Gastrocnemius medialis (tissue), 4 donors: ENCODE data around the gene SLC36A2. TPM values are rescaled to one million over a fixed set of nuclear protein-coding genes. Genes with fewer than 3 reads are reported as not detected.

Experiments used
- ATAC-seq, 2 donors: fragments of 150-250 bp; one replicate each; pipeline ENCODE4 v1.9.1; 2016
- DNase-seq, 2 donors: peaks; one replicate each; pipeline ENCODE4 v3.0.0-alpha.2; 2019
- H3K27ac ChIP-seq, 4 donors: fragments of 200-600 bp; sonication (generic); 1 replicate in 1 of 4; 2 replicates in 3 of 4; pipeline ENCODE4 v1.5.1; 2016 to 2018; ENCODE audit warnings: mild to moderate bottlenecking in 2 of 4, moderate library complexity in 1 of 4
- H3K27me3 ChIP-seq, 3 donors: fragments of 200-600 bp; sonication (generic) in 2 of 3; 1 replicate in 1 of 3; 2 replicates in 2 of 3; pipeline versions ENCODE4 v1.5.1 to v1.6.0; 2016 to 2019; ENCODE audit warnings: mild to moderate bottlenecking in 1 of 3, moderate library complexity in 1 of 3
- H3K36me3 ChIP-seq, 2 donors: fragments of 200-600 bp; sonication (generic) in 1 of 2; one replicate each; pipeline ENCODE4 v1.5.1; 2017 to 2018
- H3K4me1 ChIP-seq, 2 donors: fragments of 200-600 bp; sonication (generic) in 1 of 2; one replicate each; pipeline ENCODE4 v1.5.1; 2016 to 2017; ENCODE audit warnings: mild to moderate bottlenecking in 2 of 2
- H3K4me3 ChIP-seq, 4 donors: fragments of 200-600 bp; sonication (generic) in 3 of 4; 1 replicate in 1 of 4; 2 replicates in 3 of 4; pipeline ENCODE4 v1.5.1; 2016 to 2019; ENCODE audit warnings: mild to moderate bottlenecking in 2 of 4
- H3K9me3 ChIP-seq, 3 donors: fragments of 200-600 bp; sonication (generic) in 2 of 3; 1 replicate in 1 of 3; 2 replicates in 2 of 3; pipeline ENCODE4 v1.5.1; 2016 to 2019
- CTCF ChIP-seq, 5 experiments: fragments of 450-650 bp in 3 of 5; fragments of 200-600 bp in 2 of 5; sonication (generic) in 2 of 5; IDR thresholded peaks in 4 of 5; conservative IDR thresholded peaks in 1 of 5; 1 replicate in 4 of 5; 2 replicates in 1 of 5; pipeline ENCODE4 v1.5.1; 2016 to 2019; ENCODE audit warnings: antibody characterized with exemption in 5 of 5, mild to moderate bottlenecking in 3 of 5, moderate library complexity in 3 of 5
- POLR2A ChIP-seq, 2 donors: fragments of 450-650 bp; IDR thresholded peaks; one replicate each; pipeline ENCODE4 v1.6.1; 2017; ENCODE audit warnings: antibody characterized with exemption in 2 of 2, mild to moderate bottlenecking in 2 of 2, moderate library complexity in 2 of 2
- in situ Hi-C, 4 donors: fragments of 200-750 bp; cut with MboI; loops; one replicate each; pipeline versions ENCODE4 v1.15.0 to v1.8.0; 2017; ENCODE audit warnings: low sequenced_read_pairs in 4 of 4
- intact Hi-C: fragments of 100-400 bp; cut with DNase I; formaldehyde crosslinking; loops from one replicate; pipeline ENCODE4 v1.15.1; 2023; ENCODE audit warnings: low total_unique reads
- total RNA-seq, 4 donors: library from RNA; depleted of rRNA; stranded (reverse); fragments of >200 nt; gene quantifications; one replicate each; pipeline versions ENCODE4 v1.1.0 to v1.2.3, GENCODE V29; 2016

Gene SLC36A2
- total RNA-seq, 4 donors from 2014 or later = 8.8 to 22.9 (median 16.4) TPM

GRCh38 chr5:151271336-151271735 lies 76.0 kb downstream of the SLC36A2 start:
- TF ChIP-seq POLR2A (IDR thresholded peaks at IDR 0.05) (no peak), CTCF (IDR thresholded peaks at IDR 0.05 in 4 of 5, conservative IDR thresholded peaks at IDR 0.05 in 1 of 5) (no peak)
- ATAC-seq (no peak), DNase-seq (no peak)
- Histone ChIP-seq H3K27me3 (no peaks in the 10 kb centered on the region), H3K4me3 (no peak overlapping the region), H3K36me3 (peaks cover 0 to 10% of the 10 kb centered on the region in 2 donors), H3K9me3 (no peaks in the 10 kb centered on the region), H3K4me1 (peaks cover 0 to 5% of the 10 kb centered on the region in 2 donors), H3K27ac (no peak overlapping the region)
- intact Hi-C loops (no loop called here), in situ Hi-C loops (no loop called here)

DNA sequence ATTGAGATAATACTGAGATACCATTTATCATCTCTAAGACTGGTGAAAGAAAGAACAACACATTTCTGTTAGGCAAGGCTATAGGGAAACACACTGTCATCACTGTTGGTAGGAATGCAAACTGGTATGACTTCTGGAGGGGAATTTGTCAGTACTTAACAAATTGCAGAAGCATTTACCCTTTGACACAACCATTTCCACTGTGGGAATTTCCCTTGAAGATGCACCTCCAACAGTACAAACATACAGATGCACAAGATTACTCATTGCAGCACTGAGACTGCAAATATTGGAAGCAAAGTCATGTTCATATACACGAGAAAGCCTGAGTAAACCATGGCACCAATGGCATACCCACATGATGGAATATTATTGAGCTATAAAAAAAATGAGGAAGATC lies 76.8 kb downstream of the SLC36A2 start:
- TF ChIP-seq POLR2A (IDR thresholded peaks at IDR 0.05) (no peak), CTCF (IDR thresholded peaks at IDR 0.05 in 4 of 5, conservative IDR thresholded peaks at IDR 0.05 in 1 of 5) (no peak)
- ATAC-seq = no peak
- Histone ChIP-seq H3K4me3 (no peak overlapping the region), H3K9me3 (no peaks in the 10 kb centered on the region), H3K36me3 (peaks cover 0 to 14% of the 10 kb centered on the region in 2 donors), H3K27ac (no peak overlapping the region), H3K27me3 (no peaks in the 10 kb centered on the region), H3K4me1 (no peaks in the 10 kb centered on the region)
- DNase-seq = no peak
- in situ Hi-C loops = no loop called here
- intact Hi-C loops = no loop called here

DNA sequence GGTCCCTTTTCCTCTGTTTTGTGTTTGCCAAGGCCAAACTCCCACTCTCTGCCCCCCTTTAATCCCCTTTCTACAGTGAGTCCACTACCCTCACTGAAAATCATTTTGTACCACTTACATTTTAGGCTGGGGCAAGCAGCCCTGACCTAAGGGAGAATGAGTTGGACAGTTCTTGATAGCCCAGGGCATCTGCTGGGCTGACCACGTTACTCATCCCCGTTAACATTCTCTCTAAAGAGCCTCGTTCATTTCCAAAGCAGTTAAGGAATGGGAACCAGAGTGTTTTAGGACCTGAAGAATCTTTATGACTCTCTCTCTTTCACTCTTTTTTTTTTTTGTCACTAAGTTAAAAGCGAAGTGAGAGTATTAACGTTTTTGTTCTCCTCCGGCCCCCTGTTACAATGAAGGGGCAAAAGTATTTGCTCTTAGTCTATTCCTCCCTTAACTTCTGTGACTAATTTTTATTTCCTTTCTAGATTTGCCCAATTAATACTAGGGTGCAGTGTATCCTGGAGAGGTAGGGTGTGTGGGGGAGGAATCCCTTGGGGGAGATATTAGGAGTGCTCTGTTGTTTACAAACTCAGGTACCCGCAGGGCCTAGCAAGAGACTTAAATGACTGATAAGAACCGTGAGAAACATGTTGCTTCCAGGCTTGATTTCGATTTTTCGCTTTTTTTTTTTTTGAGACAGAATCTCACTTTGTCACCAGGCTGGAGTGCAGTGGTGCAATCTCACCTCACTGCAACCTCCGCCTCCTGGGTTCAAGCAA lies 79.7 kb downstream of the SLC36A2 start:
- in situ Hi-C loops = no loop called here
- Histone ChIP-seq H3K9me3 (no peaks in the 10 kb centered on the region), H3K27ac (no peak overlapping the region), H3K4me3 (no peak overlapping the region), H3K27me3 (no peaks in the 10 kb centered on the region), H3K4me1 (no peaks in the 10 kb centered on the region), H3K36me3 (peaks cover 0 to 17% of the 10 kb centered on the region in 2 donors)
- ATAC-seq = no peak
- intact Hi-C loops = no loop called here
- no peak for DNase-seq
- no peak for TF ChIP-seq CTCF (IDR thresholded peaks at IDR 0.05 in 4 of 5, conservative IDR thresholded peaks at IDR 0.05 in 1 of 5)

Other genes with a start within 250 kb of the SLC36A2 start
- 100 to 1,000 TPM in 3 of 4 donors, 10 to 100 TPM in 1; 91.6 to 164 (median 142) TPM for gene ANXA6, start 189.8 kb downstream of the SLC36A2 start, total RNA-seq
- 100 to 1,000 TPM in 3 of 4 donors, 10 to 100 TPM in 1; 93.4 to 128 (median 114) TPM for gene CCDC69, start 123.5 kb downstream of the SLC36A2 start, total RNA-seq
- 1 to 10 TPM; 5.0 to 7.2 (median 5.7) TPM for gene GM2A, start 94.4 kb downstream of the SLC36A2 start, total RNA-seq
- gene SLC36A3, start 43.8 kb downstream of the SLC36A2 start, total RNA-seq = not detected
- gene SLC36A1, start 100.0 kb upstream of the SLC36A2 start, total RNA-seq = 10 to 100 TPM in 2 of 4 donors, 1 to 10 TPM in 2; 4.6 to 14.7 (median 8.5) TPM
- not detected for gene FAT2, start 243.8 kb upstream of the SLC36A2 start, total RNA-seq